K562 (cell line): ENCODE data around the gene UNC79. TPM values are rescaled to one million over a fixed set of nuclear protein-coding genes. Genes with fewer than 3 reads are reported as not detected.

Experiments used
- ATAC-seq: fragments of 200-7000 bp; cut with Tn5 transposase; 3 replicates; pipeline ENCODE4 v1.9.1; 2020; ENCODE audit warnings: moderate library complexity
- BruUV-seq: library from RNA; stranded (reverse); fragments of 400-500 nt; replicated peaks from 2 replicates; lab custom pipeline; 2021; lab: Mats Ljungman, UMichigan
- CTCF ChIA-PET: fragments of 300-600 bp; formaldehyde crosslinking; extraction: SDS; loops from one replicate; lab custom pipeline; 2021; ENCODE audit warnings: low intra/inter-chr PET ratio; lab: Yijun Ruan, JAX
- POLR2A ChIA-PET: fragments of 300-600, 350-650 bp; sonication (Branson Sonifier 250); formaldehyde crosslinking; extraction: SDS; loops from one replicate; lab custom pipeline; 2021; ENCODE audit warnings: antibody characterized with exemption, inconsistent platforms; lab: Yijun Ruan, JAX
- DNase-seq, 4 experiments: peaks; one replicate each; pipeline versions ENCODE4 v3.0.0 to v3.0.0-alpha.2; 2011 to 2018; ENCODE audit warnings: low spot score in 3 of 4, mixed read lengths in 3 of 4; ENCODE audit errors: extremely low read depth in 1 of 4
- FAIRE-seq: peaks from 2 replicates; lab custom pipeline; 2011; peaks lifted over from hg19 to GRCh38; lab: Jason Lieb, UNC
- H2AFZ ChIP-seq: 2 replicates; pipeline ENCODE4 v1.6.0; 2011; ENCODE audit warnings: low read depth, low read length, control low read depth, inconsistent platforms
- H3K27ac ChIP-seq: fragments of 200-600 bp; 3 replicates; pipeline ENCODE4 v1.8.0; 2011; ENCODE audit warnings: low read depth, mild to moderate bottlenecking, control low read depth, inconsistent platforms, low read length, moderate library complexity, mixed read lengths; ENCODE audit errors: extremely low read depth
- H3K27me3 ChIP-seq, 2 experiments: fragments of 300-600 bp in 1 of 2; 2 replicates in 1 of 2; 3 replicates in 1 of 2; pipeline versions ENCODE4 v1.6.0 to v1.8.0; 2011; ENCODE audit warnings: inconsistent platforms in 2 of 2, low read length in 2 of 2, mild to moderate bottlenecking in 1 of 2, mixed read lengths in 1 of 2, moderate library complexity in 1 of 2; ENCODE audit not compliant: control insufficient read depth in 2 of 2, insufficient read depth in 2 of 2
- H3K36me3 ChIP-seq: fragments of 300-600 bp; 3 replicates; pipeline ENCODE4 v1.8.0; 2011; ENCODE audit warnings: mild to moderate bottlenecking, low read length, inconsistent platforms; ENCODE audit not compliant: control insufficient read depth, insufficient read depth
- H3K4me1 ChIP-seq, 2 experiments: fragments of 200-600 bp in 1 of 2; replicated peaks in 1 of 2; 2 replicates in 1 of 2; 3 replicates in 1 of 2; pipeline versions ENCODE4 v1.5.1 to v1.8.0; 2011; ENCODE audit warnings: inconsistent platforms in 2 of 2, low read length in 2 of 2, mild to moderate bottlenecking in 1 of 2, mixed read lengths in 1 of 2, moderate library complexity in 1 of 2; ENCODE audit not compliant: control insufficient read depth in 2 of 2, insufficient read depth in 2 of 2
- H3K4me2 ChIP-seq: 2 replicates; pipeline ENCODE4 v1.6.1; 2011; ENCODE audit warnings: low read length, control low read depth, inconsistent platforms, mixed read lengths; ENCODE audit not compliant: insufficient read depth
- H3K4me3 ChIP-seq: fragments of 200-600 bp; sonication (generic), shearing (Covaris generic); 2 replicates; pipeline ENCODE4 v1.5.1; 2016; ENCODE audit warnings: control low read depth, inconsistent platforms
- H3K79me2 ChIP-seq: fragments of 200-600 bp; 3 replicates; pipeline ENCODE4 v1.8.0; 2011; ENCODE audit warnings: low read length, inconsistent platforms; ENCODE audit not compliant: control insufficient read depth, insufficient read depth
- H3K9ac ChIP-seq, 2 experiments: 2 replicates each; pipeline versions ENCODE4 v1.6.0 to v1.6.1; 2011; ENCODE audit warnings: low read depth in 2 of 2, low read length in 2 of 2, control low read depth in 1 of 2, inconsistent platforms in 1 of 2, mild to moderate bottlenecking in 1 of 2, mixed read lengths in 1 of 2; ENCODE audit not compliant: insufficient read depth in 1 of 2
- H3K9me1 ChIP-seq: one replicate; pipeline ENCODE4 v1.6.0; 2011; ENCODE audit warnings: inconsistent platforms, mild to moderate bottlenecking, low read length, moderate library complexity; ENCODE audit not compliant: control insufficient read depth, insufficient read depth
- H3K9me3 ChIP-seq: replicated peaks from 2 replicates; pipeline ENCODE4 v1.5.1; 2011; ENCODE audit warnings: low read depth, low read length, inconsistent platforms; ENCODE audit not compliant: control insufficient read depth, insufficient read depth
- H4K20me1 ChIP-seq: replicated peaks from 2 replicates; pipeline ENCODE4 v1.6.1; 2011; ENCODE audit warnings: low read length, inconsistent platforms, mixed read lengths; ENCODE audit not compliant: control insufficient read depth, insufficient read depth
- FOS ChIP-seq: IDR thresholded peaks from 3 replicates; pipeline ENCODE4 v1.6.1; 2011; ENCODE audit not compliant: insufficient read length; ENCODE audit errors: extremely low read depth
- GATA2 ChIP-seq: sonication (generic); formaldehyde crosslinking; IDR thresholded peaks from 2 replicates; pipeline ENCODE4 v1.4.0; 2020; ENCODE audit warnings: mild to moderate bottlenecking, missing genetic modification reagents
- GATAD2A ChIP-seq: fragments of 450-650 bp; IDR thresholded peaks from 2 replicates; pipeline ENCODE4 v1.6.1; 2017
- HDAC3 ChIP-seq: fragments of 450-650 bp; IDR thresholded peaks from 2 replicates; pipeline ENCODE4 v1.6.1; 2018; ENCODE audit warnings: borderline replicate concordance, mild to moderate bottlenecking, moderate library complexity; ENCODE audit not compliant: partially characterized antibody
- MCM7 ChIP-seq, 2 experiments: fragments of 450-650 bp; IDR thresholded peaks; 2 replicates each; pipeline ENCODE4 v1.6.1; 2016 to 2018
- MYC ChIP-seq, 2 experiments: fragments of 250-450 bp in 1 of 2; sonication (Bioruptor Pico) in 1 of 2; IDR thresholded peaks; 2 replicates each; pipeline versions ENCODE4 v1.5.1 to v1.6.1; 2012 to 2021; ENCODE audit warnings: low read depth in 2 of 2, borderline replicate concordance in 1 of 2, improper control_type of control experiment in 1 of 2, low read length in 1 of 2, mild to moderate bottlenecking in 1 of 2, moderate library complexity in 1 of 2
- NR3C1 ChIP-seq: sonication (generic); formaldehyde crosslinking; IDR thresholded peaks from 2 replicates; pipeline ENCODE4 v1.8.1; 2022; ENCODE audit warnings: missing genetic modification reagents
- PHB2 ChIP-seq: fragments of 450-650 bp; IDR thresholded peaks from 2 replicates; pipeline ENCODE4 v1.6.1; 2017; ENCODE audit warnings: low read depth
- RBM25 ChIP-seq: fragments of 200-400 bp; formaldehyde crosslinking; IDR thresholded peaks from 2 replicates; pipeline ENCODE4 v1.6.1; 2018; ENCODE audit warnings: low read length, low read depth, moderate library complexity; ENCODE audit not compliant: severe bottlenecking
- SIN3B ChIP-seq: fragments of 450-650 bp; IDR thresholded peaks from 2 replicates; pipeline ENCODE4 v1.6.1; 2017; ENCODE audit warnings: low read depth, mild to moderate bottlenecking, moderate library complexity
- SIX5 ChIP-seq, 2 experiments: IDR thresholded peaks; 2 replicates each; pipeline ENCODE4 v1.6.1; 2011; ENCODE audit warnings: low read length in 2 of 2, borderline replicate concordance in 1 of 2, low read depth in 1 of 2, mild to moderate bottlenecking in 1 of 2, moderate library complexity in 1 of 2; ENCODE audit not compliant: insufficient read depth in 1 of 2
- ZBTB9 ChIP-seq: fragments of 450-650 bp; formaldehyde crosslinking; IDR thresholded peaks from 2 replicates; pipeline ENCODE4 v1.4.0; 2020; ENCODE audit warnings: mild to moderate bottlenecking, moderate library complexity
- ZNF778 ChIP-seq: fragments of 450-650 bp; formaldehyde crosslinking; IDR thresholded peaks from 2 replicates; pipeline ENCODE4 v1.4.0; 2020; ENCODE audit warnings: mild to moderate bottlenecking, moderate library complexity
- ZNF79 ChIP-seq: fragments of 250-450 bp; sonication (Bioruptor Pico); IDR thresholded peaks from 2 replicates; pipeline ENCODE4 v1.4.0; 2020; ENCODE audit warnings: low read depth, mild to moderate bottlenecking, moderate library complexity
- WGBS: fragments of 100-300 bp; shearing (Covaris generic); methylation state at CpG from one replicate; pipeline ENCODE4 v1.1.6; 2016; ENCODE audit warnings: low coverage, mixed read lengths; ENCODE audit not compliant: insufficient coverage; ENCODE audit errors: missing lambda C conversion rate; 5-methylcytosine and 5-hydroxymethylcytosine counted together
- in situ Hi-C: fragments of 300-500 bp; cut with MboI; formaldehyde crosslinking; loops from 4 replicates; pipeline ENCODE4 v1.15.0; 2018; ENCODE audit warnings: inconsistent platforms, mixed read lengths
- intact Hi-C: fragments of 100-400 bp; cut with micrococcal nuclease; formaldehyde crosslinking; loops from 2 replicates; pipeline ENCODE4 v1.14.2; 2022
- polyA plus RNA-seq, 8 experiments: library from polyadenylated mRNA; depleted of rRNA in 4 of 8; stranded (reverse) in 5 of 8; unstranded in 3 of 8; fragments of >200 nt; fragmentation: Nextera tagmentation in 2 of 8; fragmentation: Illumina TruSeq in 1 of 8; extraction: Ambion mirVana in 2 of 8; extraction: Trizol in 1 of 8; gene quantifications; 2 replicates each; pipeline versions ENCODE4 v1.2.1 to v1.2.3, GENCODE V29; 2011 to 2014; ENCODE audit warnings: inconsistent platforms in 1 of 8, missing spikeins in 1 of 8
- total RNA-seq, 7 experiments: library from RNA; depleted of rRNA in 6 of 7; stranded (reverse); fragments of >200 nt in 6 of 7; fragmentation: Illumina TruSeq in 2 of 7; extraction: Trizol in 2 of 7; gene quantifications; 2 replicates each; pipeline versions ENCODE4 v1.2.1 to v1.2.3, GENCODE V29; 2011 to 2021; ENCODE audit warnings: low replicate concordance in 1 of 7
- TF ChIP-seq, protein P1 (sequence below): fragments of 250-450 bp; sonication (Bioruptor Pico); IDR thresholded peaks from 2 replicates; pipeline ENCODE4 v1.5.0; 2022; ENCODE audit warnings: mild to moderate bottlenecking
- TF ChIP-seq, protein P2 (sequence below): fragments of 200-400 bp; formaldehyde crosslinking; IDR thresholded peaks from 2 replicates; pipeline ENCODE4 v1.6.1; 2017; ENCODE audit warnings: mild to moderate bottlenecking, low read depth, low read length, moderate library complexity

Gene UNC79
- total and polyA plus RNA-seq, 9 of the 15 experiments (the other 6 are each of a cell fraction or from before 2014, with no cell fraction given): under 0.01 to 0.04 (median 0.01) TPM; not detected in 6

GRCh38 chr14:93537951-93538350 is 107.2 kb downstream of the UNC79 start:
- no peak for DNase-seq
- no peak for FAIRE-seq
- H3K9ac ChIP-seq: no peak overlapping the region
- H4K20me1 ChIP-seq: no peaks in the 10 kb centered on the region
- no peak overlapping the region for H3K4me3 ChIP-seq
- intact Hi-C loops: loop anchor here (1.0 kb wide), 1 partner anchor 304 kb away; no protein-coding TSS in a partner anchor
- no peaks in the 10 kb centered on the region for H3K79me2 ChIP-seq
- no peaks in the 10 kb centered on the region for H3K36me3 ChIP-seq
- no peaks in the 10 kb centered on the region for H3K4me1 ChIP-seq
- no TSS peak for BruUV-seq
- in situ Hi-C loops: no loop called here
- H3K9me1 ChIP-seq: no peaks in the 10 kb centered on the region
- no peaks in the 10 kb centered on the region for H3K9me3 ChIP-seq
- WGBS: 9% methylated on average over 14 of the region's 16 CpGs
- CTCF ChIA-PET: no interaction called here
- POLR2A ChIA-PET: no interaction called here
- H2AFZ ChIP-seq: no peak overlapping the region
- H3K27me3 ChIP-seq: peaks cover 0 to 4% of the 10 kb centered on the region in 2 experiments; a peak in 1 of 5 replicates
- no peak for TF ChIP-seq ZNF778
- TF ChIP-seq HDAC3: no peak
- TF ChIP-seq SIN3B: no peak
- TF ChIP-seq MYC (IDR thresholded peaks at IDR 0.05; ENCODE audit: low read depth, low read length): no peak
- no peak for TF ChIP-seq MYC (CRISPR knock-in tag; IDR thresholded peaks at IDR 0.05; ENCODE audit: borderline replicate concordance, low read depth)
- TF ChIP-seq GATA2 (CRISPR knock-in tag): no peak
- TF ChIP-seq ZBTB9: no peak
- TF ChIP-seq MCM7 (IDR thresholded peaks at IDR 0.05): no peak
- TF ChIP-seq, protein P1, sequence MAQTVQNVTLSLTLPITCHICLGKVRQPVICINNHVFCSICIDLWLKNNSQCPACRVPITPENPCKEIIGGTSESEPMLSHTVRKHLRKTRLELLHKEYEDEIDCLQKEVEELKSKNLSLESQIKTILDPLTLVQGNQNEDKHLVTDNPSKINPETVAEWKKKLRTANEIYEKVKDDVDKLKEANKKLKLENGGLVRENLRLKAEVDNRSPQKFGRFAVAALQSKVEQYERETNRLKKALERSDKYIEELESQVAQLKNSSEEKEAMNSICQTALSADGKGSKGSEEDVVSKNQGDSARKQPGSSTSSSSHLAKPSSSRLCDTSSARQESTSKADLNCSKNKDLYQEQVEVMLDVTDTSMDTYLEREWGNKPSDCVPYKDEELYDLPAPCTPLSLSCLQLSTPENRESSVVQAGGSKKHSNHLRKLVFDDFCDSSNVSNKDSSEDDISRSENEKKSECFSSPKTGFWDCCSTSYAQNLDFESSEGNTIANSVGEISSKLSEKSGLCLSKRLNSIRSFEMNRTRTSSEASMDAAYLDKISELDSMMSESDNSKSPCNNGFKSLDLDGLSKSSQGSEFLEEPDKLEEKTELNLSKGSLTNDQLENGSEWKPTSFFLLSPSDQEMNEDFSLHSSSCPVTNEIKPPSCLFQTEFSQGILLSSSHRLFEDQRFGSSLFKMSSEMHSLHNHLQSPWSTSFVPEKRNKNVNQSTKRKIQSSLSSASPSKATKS (CRISPR knock-in tag): no peak
- TF ChIP-seq, protein P2, sequence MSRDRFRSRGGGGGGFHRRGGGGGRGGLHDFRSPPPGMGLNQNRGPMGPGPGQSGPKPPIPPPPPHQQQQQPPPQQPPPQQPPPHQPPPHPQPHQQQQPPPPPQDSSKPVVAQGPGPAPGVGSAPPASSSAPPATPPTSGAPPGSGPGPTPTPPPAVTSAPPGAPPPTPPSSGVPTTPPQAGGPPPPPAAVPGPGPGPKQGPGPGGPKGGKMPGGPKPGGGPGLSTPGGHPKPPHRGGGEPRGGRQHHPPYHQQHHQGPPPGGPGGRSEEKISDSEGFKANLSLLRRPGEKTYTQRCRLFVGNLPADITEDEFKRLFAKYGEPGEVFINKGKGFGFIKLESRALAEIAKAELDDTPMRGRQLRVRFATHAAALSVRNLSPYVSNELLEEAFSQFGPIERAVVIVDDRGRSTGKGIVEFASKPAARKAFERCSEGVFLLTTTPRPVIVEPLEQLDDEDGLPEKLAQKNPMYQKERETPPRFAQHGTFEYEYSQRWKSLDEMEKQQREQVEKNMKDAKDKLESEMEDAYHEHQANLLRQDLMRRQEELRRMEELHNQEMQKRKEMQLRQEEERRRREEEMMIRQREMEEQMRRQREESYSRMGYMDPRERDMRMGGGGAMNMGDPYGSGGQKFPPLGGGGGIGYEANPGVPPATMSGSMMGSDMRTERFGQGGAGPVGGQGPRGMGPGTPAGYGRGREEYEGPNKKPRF: no peak
- no peak for TF ChIP-seq PHB2
- TF ChIP-seq GATAD2A: no peak
- no peak for TF ChIP-seq ZNF79
- no peak for TF ChIP-seq NR3C1 (CRISPR knock-in tag)
- no peak for TF ChIP-seq SIX5 (IDR thresholded peaks at IDR 0.05; ENCODE audit: borderline replicate concordance in 1 of 2, insufficient read depth in 1 of 2, low read depth in 1 of 2, low read length in 2 of 2)
- no peak for TF ChIP-seq FOS
- no peak for TF ChIP-seq RBM25
- H3K4me2 ChIP-seq: no peak overlapping the region
- no peak overlapping the region for H3K27ac ChIP-seq
- ATAC-seq: no peak
